T-helper 17 cell (primary cell): Measurements from ENCODE around the gene RBFOX2. TPM values are rescaled to one million over a fixed set of nuclear protein-coding genes. Genes with fewer than 3 reads are reported as not detected.
"Not testable (repeated sequence)": the region's sequence is repeated elsewhere in the genome, so short reads cannot be mapped to it uniquely, and the experiment has no call there.

Experiments
- ATAC-seq: fragments of 150-1000 bp; cut with Tn5 transposase; 2 replicates; pipeline ENCODE4 v1.10.0; 2021; ENCODE audit warnings: mild to moderate bottlenecking, moderate library complexity
- DNase-seq, 3 donors: peaks; one replicate each; pipeline versions ENCODE4 v3.0.0 to v3.0.0-alpha.2; 2020 to 2021
- H3K9me3 ChIP-seq: one replicate; pipeline ENCODE4 v1.7.0; 2013; ENCODE audit warnings: low read length, mild to moderate bottlenecking; ENCODE audit not compliant: control insufficient read depth, poor library complexity, severe bottlenecking
- H3K27ac Mint-ChIP-seq: one replicate; pipeline ENCODE4 v1.8.0; 2022; ENCODE audit warnings: mild to moderate bottlenecking, moderate library complexity, mixed read lengths
- H3K27me3 Mint-ChIP-seq: one replicate; pipeline ENCODE4 v1.8.0; 2022; ENCODE audit warnings: mixed read lengths
- H3K36me3 Mint-ChIP-seq: one replicate; pipeline ENCODE4 v1.8.0; 2022; ENCODE audit warnings: low read depth, mixed read lengths
- H3K4me1 Mint-ChIP-seq: one replicate; pipeline ENCODE4 v1.8.0; 2022; ENCODE audit warnings: mild to moderate bottlenecking, mixed read lengths
- H3K4me3 Mint-ChIP-seq: one replicate; pipeline ENCODE4 v1.8.0; 2022; ENCODE audit warnings: mild to moderate bottlenecking, moderate library complexity, mixed read lengths
- total RNA-seq, 4 donors: library from RNA in 2 of 4; stranded (reverse) in 2 of 4; gene quantifications; one replicate each; pipeline ENCODE4 v1.2.3 and lab custom pipeline; 2022 to 2026

The RBFOX2 gene
- total RNA-seq, 2 donors from 2014 or later = 0.23 to 0.97 TPM

- Mint-ChIP-seq H3K36me3 (peaks cover 2% of the 10 kb centered on the region), H3K4me1 (peaks cover 21% of the 10 kb centered on the region), H3K27me3 (peaks cover 19% of the 10 kb centered on the region), H3K4me3 (peak overlapping the region; percentile 88), H3K27ac (no peak overlapping the region)
- DNase-seq (no peak), ATAC-seq (no peak)
- H3K9me3 ChIP-seq = no peaks in the 10 kb centered on the region
Observed at GRCh38 chr22:36029406-36029755, 757 bp upstream of the RBFOX2 start.

- Mint-ChIP-seq H3K27me3 (peaks cover 19% of the 10 kb centered on the region), H3K36me3 (peaks cover 2% of the 10 kb centered on the region), H3K4me3 (peak overlapping the region; percentile 93), H3K27ac (peak overlapping the region; percentile 84), H3K4me1 (peaks cover 27% of the 10 kb centered on the region)
- H3K9me3 ChIP-seq = no peaks in the 10 kb centered on the region
- DNase-seq = peak; percentile 9 to 13 (median 12)
- peak; percentile 22 for ATAC-seq
Observed at GRCh38 chr22:36027935-36028645, 534 bp downstream of the RBFOX2 start.

- DNase-seq (no peak), ATAC-seq (peak; percentile 28)
- Mint-ChIP-seq H3K36me3 (peaks cover 2% of the 10 kb centered on the region), H3K4me3 (peak overlapping the region; percentile 93), H3K4me1 (peaks cover 29% of the 10 kb centered on the region), H3K27ac (peak overlapping the region; percentile 84), H3K27me3 (peaks cover 19% of the 10 kb centered on the region)
- no peaks in the 10 kb centered on the region for H3K9me3 ChIP-seq
Observed at GRCh38 chr22:36027579-36027934, 1.1 kb downstream of the RBFOX2 start.

GRCh38 chr22:36026741-36027140 is 1.9 kb downstream of the RBFOX2 start:
- Mint-ChIP-seq H3K36me3 (peaks cover 2% of the 10 kb centered on the region), H3K4me3 (peak overlapping the region; percentile 93), H3K27me3 (peaks cover 13% of the 10 kb centered on the region), H3K4me1 (peaks cover 35% of the 10 kb centered on the region), H3K27ac (peak overlapping the region; percentile 84)
- H3K9me3 ChIP-seq = no peaks in the 10 kb centered on the region
- no peak for DNase-seq
- ATAC-seq = no peak

- Mint-ChIP-seq H3K27me3 (peaks cover 18% of the 10 kb centered on the region), H3K36me3 (peaks cover 4% of the 10 kb centered on the region), H3K27ac (peak overlapping the region; percentile 41), H3K4me1 (peaks cover 33% of the 10 kb centered on the region), H3K4me3 (no peak overlapping the region)
- DNase-seq (no peak), ATAC-seq (no peak)
- H3K9me3 ChIP-seq = no peaks in the 10 kb centered on the region
Observed at GRCh38 chr22:36022697-36023096, 5.9 kb downstream of the RBFOX2 start.

- peak overlapping the region; percentile 41 for H3K27ac Mint-ChIP-seq
- ATAC-seq (no peak), DNase-seq (no peak)
- H3K4me3 Mint-ChIP-seq = peak overlapping the region; percentile 7
- peaks cover 19% of the 10 kb centered on the region for H3K27me3 Mint-ChIP-seq
- H3K4me1 Mint-ChIP-seq = peaks cover 30% of the 10 kb centered on the region
- H3K9me3 ChIP-seq = no peaks in the 10 kb centered on the region
- peaks cover 3% of the 10 kb centered on the region for H3K36me3 Mint-ChIP-seq
Observed at GRCh38 chr22:36022162-36022561, 6.5 kb downstream of the RBFOX2 start.

GRCh38 chr22:36021606-36022153 is 6.9 kb downstream of the RBFOX2 start:
- no peak for DNase-seq
- ATAC-seq = no peak
- peak overlapping the region; percentile 7 for H3K4me3 Mint-ChIP-seq
- peaks cover 28% of the 10 kb centered on the region for H3K4me1 Mint-ChIP-seq
- H3K27me3 Mint-ChIP-seq = peaks cover 20% of the 10 kb centered on the region
- H3K36me3 Mint-ChIP-seq = peaks cover 3% of the 10 kb centered on the region
- H3K9me3 ChIP-seq = no peaks in the 10 kb centered on the region
- peak overlapping the region; percentile 41 for H3K27ac Mint-ChIP-seq

- peaks cover 26% of the 10 kb centered on the region for H3K27me3 Mint-ChIP-seq
- not testable (repeated sequence) for DNase-seq, H3K27ac Mint-ChIP-seq
Observed at GRCh38 chr22:36020865-36021264, 7.8 kb downstream of the RBFOX2 start.

GRCh38 chr22:36017651-36018091 is 11.0 kb downstream of the RBFOX2 start:
- H3K4me1 Mint-ChIP-seq = peaks cover 18% of the 10 kb centered on the region
- ATAC-seq = peak; percentile 66
- no peak overlapping the region for H3K4me3 Mint-ChIP-seq

More at GRCh38 chr22:36020865-36021264, 7.8 kb downstream of the RBFOX2 start:
- H3K36me3 Mint-ChIP-seq, H3K4me3 Mint-ChIP-seq, H3K9me3 ChIP-seq, ATAC-seq: not testable (repeated sequence)
- peaks cover 27% of the 10 kb centered on the region for H3K4me1 Mint-ChIP-seq

GRCh38 chr22:36016684-36017083 is 11.9 kb downstream of the RBFOX2 start:
- no peak overlapping the region for H3K4me3 Mint-ChIP-seq
- no peak for DNase-seq
- H3K9me3 ChIP-seq = no peaks in the 10 kb centered on the region
- H3K36me3 Mint-ChIP-seq = peaks cover 3% of the 10 kb centered on the region
- H3K4me1 Mint-ChIP-seq = peaks cover 11% of the 10 kb centered on the region
- no peak overlapping the region for H3K27ac Mint-ChIP-seq
- no peak for ATAC-seq
- H3K27me3 Mint-ChIP-seq = peaks cover 34% of the 10 kb centered on the region

More at GRCh38 chr22:36017651-36018091, 11.0 kb downstream of the RBFOX2 start:
- no peaks in the 10 kb centered on the region for H3K9me3 ChIP-seq
- H3K27me3 Mint-ChIP-seq = peaks cover 34% of the 10 kb centered on the region
- peaks cover 3% of the 10 kb centered on the region for H3K36me3 Mint-ChIP-seq
- DNase-seq = no peak
- no peak overlapping the region for H3K27ac Mint-ChIP-seq

GRCh38 chr22:36015811-36016529 is 12.7 kb downstream of the RBFOX2 start:
- Mint-ChIP-seq H3K36me3 (peaks cover 3% of the 10 kb centered on the region), H3K27ac (no peak overlapping the region), H3K4me1 (peaks cover 8% of the 10 kb centered on the region), H3K4me3 (no peak overlapping the region), H3K27me3 (peaks cover 36% of the 10 kb centered on the region)
- H3K9me3 ChIP-seq = no peaks in the 10 kb centered on the region
- no peak for DNase-seq
- no peak for ATAC-seq

- no peak for DNase-seq
- peaks cover 3% of the 10 kb centered on the region for H3K36me3 Mint-ChIP-seq
- H3K9me3 ChIP-seq = no peaks in the 10 kb centered on the region
- no peak overlapping the region for H3K4me3 Mint-ChIP-seq
- ATAC-seq = no peak
- H3K27ac Mint-ChIP-seq = no peak overlapping the region
- peaks cover 41% of the 10 kb centered on the region for H3K27me3 Mint-ChIP-seq
- peaks cover 8% of the 10 kb centered on the region for H3K4me1 Mint-ChIP-seq
Observed at GRCh38 chr22:36015155-36015810, 13.3 kb downstream of the RBFOX2 start.

GRCh38 chr22:36014546-36015074 is 14.0 kb downstream of the RBFOX2 start:
- no peak for DNase-seq
- H3K4me3 Mint-ChIP-seq = no peak overlapping the region
- ATAC-seq = no peak
- H3K27me3 Mint-ChIP-seq = peaks cover 46% of the 10 kb centered on the region
- peaks cover 3% of the 10 kb centered on the region for H3K36me3 Mint-ChIP-seq
- H3K9me3 ChIP-seq = no peaks in the 10 kb centered on the region
- H3K4me1 Mint-ChIP-seq = peaks cover 8% of the 10 kb centered on the region
- H3K27ac Mint-ChIP-seq = no peak overlapping the region
